Measurements from ENCODE around the gene RNU6-1.

RNU6-1 gene

GRCh38 chr15:67820992-67821783 is 18.7 kb downstream of the RNU6-1 start:
- DNase-seq (ENCODE audit: low read depth in 2 of 2) = no peak

- no peak for DNase-seq (ENCODE audit: low read depth in 2 of 2)
Measured at GRCh38 chr15:67820122-67820991, 19.5 kb downstream of the RNU6-1 start.

GRCh38 chr15:67819636-67820035 is 20.2 kb downstream of the RNU6-1 start:
- DNase-seq (ENCODE audit: low read depth in 2 of 2) = no peak

GRCh38 chr15:67818464-67818863 is 21.4 kb downstream of the RNU6-1 start:
- DNase-seq (ENCODE audit: low read depth in 2 of 2) = no peak

GRCh38 chr15:67816668-67817067 is 23.2 kb downstream of the RNU6-1 start:
- DNase-seq (ENCODE audit: low read depth in 2 of 2) = no peak

- no peak for DNase-seq (ENCODE audit: low read depth in 2 of 2)
Measured at GRCh38 chr15:67815036-67815592, 24.7 kb downstream of the RNU6-1 start.

GRCh38 chr15:67813104-67813634 is 26.7 kb downstream of the RNU6-1 start:
- DNase-seq (ENCODE audit: low read depth in 2 of 2) = no peak

DNA sequence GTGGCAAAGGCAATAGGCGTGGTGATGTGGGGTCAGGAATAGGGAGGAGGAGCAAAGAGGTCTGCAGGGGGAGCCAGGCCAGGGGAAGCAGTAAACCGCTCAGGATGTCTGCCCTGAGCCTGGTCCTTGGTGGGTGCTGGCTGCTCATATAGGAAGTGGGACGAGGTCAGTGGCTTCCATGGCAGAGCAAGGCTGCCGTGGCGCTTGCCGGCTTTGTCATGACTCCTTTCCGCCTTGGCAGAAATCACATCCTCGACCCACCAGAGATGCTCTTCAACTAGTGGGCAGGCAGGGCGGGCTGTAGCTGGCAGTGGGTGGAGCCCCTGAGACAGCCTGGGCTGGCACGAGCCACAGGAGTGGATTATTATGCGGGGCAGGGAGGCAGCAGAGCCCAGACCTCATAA is 27.6 kb downstream of the RNU6-1 start:
- DNase-seq (ENCODE audit: low read depth in 2 of 2) = no peak

GRCh38 chr15:67809866-67810265 is 30.0 kb downstream of the RNU6-1 start:
- no peak for DNase-seq (ENCODE audit: low read depth in 2 of 2)

GRCh38 chr15:67809441-67809840 is 30.4 kb downstream of the RNU6-1 start:
- DNase-seq (ENCODE audit: low read depth in 2 of 2) = no peak

- no peak for DNase-seq (ENCODE audit: low read depth in 2 of 2)
Measured at GRCh38 chr15:67808821-67809220, 31.0 kb downstream of the RNU6-1 start.

- no peak for DNase-seq (ENCODE audit: low read depth in 2 of 2)
Measured at GRCh38 chr15:67807836-67808235, 32.0 kb downstream of the RNU6-1 start.

DNA sequence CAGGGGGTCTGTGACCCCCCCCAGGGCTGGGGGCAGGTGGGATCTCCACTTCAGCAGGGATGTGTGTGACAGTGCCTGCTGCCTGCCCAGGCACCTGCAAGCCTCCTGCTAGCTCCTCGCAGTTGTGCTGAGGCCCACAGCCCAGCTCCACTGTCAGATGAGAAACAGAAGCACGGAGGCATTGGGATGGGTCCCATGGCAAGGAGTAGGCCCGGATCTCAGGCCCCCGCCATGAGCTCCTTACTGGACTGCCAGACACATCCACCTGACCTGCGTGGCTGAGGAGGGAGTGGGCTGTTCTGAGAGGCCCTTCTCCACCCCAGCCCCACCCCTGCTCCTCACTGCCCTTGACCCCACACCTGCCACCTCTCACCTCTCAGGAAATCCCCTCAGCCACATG is 32.7 kb downstream of the RNU6-1 start:
- no peak for DNase-seq (ENCODE audit: low read depth in 2 of 2)

DNA sequence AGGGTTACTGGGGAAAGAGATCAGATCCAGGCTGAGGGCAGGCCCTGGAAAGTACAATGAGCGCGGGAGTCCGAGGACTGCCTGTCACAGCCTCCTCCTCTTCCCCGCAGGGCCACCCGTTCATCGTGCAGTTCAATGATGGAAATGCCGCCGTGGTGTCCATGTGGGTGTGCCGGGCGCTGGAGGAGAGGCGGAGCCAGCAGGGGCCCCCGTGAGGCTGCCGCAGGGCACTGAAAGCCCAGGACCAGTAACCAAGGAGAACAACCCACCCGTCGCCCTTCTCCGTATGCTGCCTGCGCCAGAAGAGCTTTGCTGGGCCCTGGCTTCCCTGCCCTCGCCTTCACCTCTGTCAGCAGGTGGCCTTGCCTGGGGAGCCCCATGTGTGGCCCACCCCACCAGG is 33.3 kb downstream of the RNU6-1 start:
- DNase-seq (ENCODE audit: low read depth in 2 of 2) = no peak

- no peak for DNase-seq (ENCODE audit: low read depth in 2 of 2)
Measured at GRCh38 chr15:67805666-67806516, 34.0 kb downstream of the RNU6-1 start.

DNA sequence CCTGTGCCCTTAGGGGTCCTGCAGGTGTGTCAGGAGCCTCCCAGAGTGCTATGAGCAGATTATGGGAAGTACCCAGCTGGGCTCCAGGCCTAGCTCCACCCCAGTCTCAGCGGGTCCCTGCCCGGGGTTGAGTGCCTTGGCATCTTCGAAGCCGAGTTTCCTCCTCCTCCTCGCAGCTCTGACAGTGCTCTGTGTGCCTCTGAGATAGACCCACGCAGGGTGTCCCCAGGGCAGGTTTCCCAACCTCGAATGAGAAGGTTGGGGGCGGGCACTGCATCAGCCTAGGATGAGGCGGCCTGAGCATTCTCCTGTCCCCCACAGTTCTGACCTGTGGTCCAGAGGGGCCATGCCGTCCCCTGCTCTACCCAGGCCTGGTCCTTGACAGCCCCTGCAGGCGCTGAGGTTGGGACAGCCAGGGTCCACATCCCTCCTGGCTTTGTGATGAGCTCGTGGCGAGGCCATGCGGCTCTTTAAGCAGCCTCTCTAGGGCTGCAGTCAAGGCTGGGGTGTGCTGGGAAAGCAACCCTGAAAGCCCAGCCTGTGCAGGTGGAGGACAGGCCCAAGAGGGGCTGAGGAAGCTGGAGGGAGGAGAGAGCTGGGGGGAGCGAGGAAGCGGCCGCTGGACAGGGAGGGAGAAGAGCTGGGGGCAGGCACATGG is 34.7 kb downstream of the RNU6-1 start:
- DNase-seq (ENCODE audit: low read depth in 2 of 2) = no peak

- DNase-seq (ENCODE audit: low read depth in 2 of 2) = no peak
Measured at GRCh38 chr15:67803996-67804843, 35.6 kb downstream of the RNU6-1 start.

GRCh38 chr15:67803299-67803698 is 36.5 kb downstream of the RNU6-1 start:
- no peak for DNase-seq (ENCODE audit: low read depth in 2 of 2)

DNA sequence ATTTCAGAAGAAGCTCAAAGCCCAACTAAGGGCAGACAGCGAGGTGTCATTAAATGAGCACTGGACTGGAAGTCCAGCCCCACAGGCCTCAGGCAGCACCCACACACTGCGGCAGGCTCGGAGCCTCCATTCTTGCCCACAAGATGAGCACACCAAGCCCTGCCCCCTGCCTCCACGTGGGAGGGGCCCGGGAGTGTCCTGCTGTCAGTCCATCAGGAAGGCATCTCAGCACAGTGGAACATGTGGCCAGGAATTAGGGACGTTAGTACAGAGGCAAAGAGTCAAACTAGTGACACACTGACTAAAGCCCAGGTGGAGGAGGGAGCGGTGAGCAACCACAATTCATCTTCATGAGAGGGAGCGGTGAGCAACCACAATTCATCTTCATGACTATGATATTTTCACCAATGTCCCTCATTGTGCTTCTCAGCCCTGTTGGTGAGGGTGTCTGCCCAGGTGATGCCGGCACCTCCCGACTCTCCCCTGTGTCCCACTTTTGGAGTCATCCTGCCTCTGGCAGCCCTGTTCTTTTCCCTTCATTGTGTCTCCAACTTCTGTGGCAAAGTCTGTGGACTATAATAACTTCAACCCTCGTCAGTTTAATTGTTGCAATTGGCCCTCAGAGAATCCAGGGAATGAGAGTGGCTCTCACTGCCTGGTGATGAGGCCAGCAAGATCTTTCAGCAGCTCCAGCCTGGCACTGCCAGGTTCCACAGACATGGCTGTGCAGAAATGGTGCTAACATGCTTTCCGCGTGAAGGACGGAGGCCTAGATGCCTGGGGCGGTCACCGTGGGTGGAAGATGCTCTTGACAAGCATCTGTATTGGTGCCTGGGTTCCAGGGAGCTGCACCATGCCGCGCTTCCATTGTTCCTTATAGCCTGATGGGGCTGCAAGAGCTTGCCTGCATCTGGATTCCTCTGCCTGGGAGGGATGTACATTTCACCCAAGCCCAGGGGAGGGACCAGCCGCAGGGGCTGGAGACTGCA is 37.6 kb downstream of the RNU6-1 start:
- no peak for DNase-seq (ENCODE audit: low read depth in 2 of 2)
